GM12878 (cell line): ENCODE results near the gene CNTN2. TPM values are rescaled to one million over a fixed set of nuclear protein-coding genes. Genes with fewer than 3 reads are reported as not detected.
A peak's percentile ranks its signal among the peaks of the same experiment; 100 is the strongest.

Experiments used
- ATAC-seq: fragments of 200-7000 bp; cut with Tn5 transposase; 3 replicates; pipeline ENCODE4 v1.9.1; 2020; ENCODE audit warnings: mild to moderate bottlenecking, moderate library complexity
- BruUV-seq: library from RNA; stranded (reverse); fragments of 400-500 nt; replicated peaks from 2 replicates; lab custom pipeline; 2021; lab: Mats Ljungman, UMichigan
- CTCF ChIA-PET: fragments of 300-600 bp; sonication (Branson Sonifier 250); formaldehyde crosslinking; extraction: SDS; loops from one replicate; lab custom pipeline; 2021; ENCODE audit warnings: inconsistent platforms; lab: Yijun Ruan, JAX
- POLR2A ChIA-PET: fragments of 350-600 bp; formaldehyde crosslinking; extraction: SDS; loops from one replicate; lab custom pipeline; 2021; ENCODE audit warnings: inconsistent platforms; lab: Charles Lee
- RAD21 ChIA-PET: fragments of 300-600 bp; sonication (Branson Sonifier 250); formaldehyde crosslinking; loops from one replicate; lab custom pipeline; 2023; ENCODE audit warnings: antibody characterized with exemption; ENCODE audit not compliant: unreplicated experiment; lab: Charles Lee
- SMC1A ChIA-PET: fragments of 300-600 bp; sonication (Branson Sonifier 250); formaldehyde crosslinking; loops from one replicate; lab custom pipeline; 2023; ENCODE audit not compliant: unreplicated experiment, uncharacterized antibody; lab: Charles Lee
- DNase-seq: peaks from one replicate; pipeline ENCODE4 v3.0.0-alpha.2; 2011; ENCODE audit warnings: low read depth, low spot score
- FAIRE-seq: peaks from 3 replicates; lab custom pipeline; 2011; peaks lifted over from hg19 to GRCh38; lab: Jason Lieb, UNC
- H2AFZ ChIP-seq: 2 replicates; pipeline ENCODE4 v1.6.0; 2011; ENCODE audit warnings: low read depth, low read length, control low read depth; ENCODE audit not compliant: control insufficient read depth
- H3K27ac ChIP-seq: 2 replicates; pipeline ENCODE4 v1.5.1; 2011; ENCODE audit warnings: control low read depth; ENCODE audit not compliant: control insufficient read depth, insufficient read depth
- H3K27me3 ChIP-seq, 2 experiments: replicated peaks in 1 of 2; 2 replicates each; pipeline versions ENCODE4 v1.6.0 to v1.6.1; 2011; ENCODE audit warnings: low read length in 1 of 2; ENCODE audit not compliant: control insufficient read depth in 2 of 2, insufficient read depth in 2 of 2
- H3K36me3 ChIP-seq, 2 experiments: 2 replicates each; pipeline ENCODE4 v1.5.1; 2011; ENCODE audit warnings: low read length in 1 of 2; ENCODE audit not compliant: control insufficient read depth in 2 of 2, insufficient read depth in 2 of 2
- H3K4me1 ChIP-seq: 2 replicates; pipeline ENCODE4 v1.6.1; 2011; ENCODE audit warnings: mild to moderate bottlenecking, low read length, moderate library complexity, mixed read lengths; ENCODE audit not compliant: control insufficient read depth, insufficient read depth
- H3K4me2 ChIP-seq: 2 replicates; pipeline ENCODE4 v1.6.0; 2011; ENCODE audit warnings: control low read depth; ENCODE audit not compliant: control insufficient read depth, insufficient read depth
- H3K4me3 ChIP-seq: fragments of 200-600 bp; sonication (generic); 2 replicates; pipeline ENCODE4 v1.5.1; 2016
- H3K79me2 ChIP-seq: 2 replicates; pipeline ENCODE4 v1.6.0; 2011; ENCODE audit warnings: low read length; ENCODE audit not compliant: control insufficient read depth, insufficient read depth
- H3K9ac ChIP-seq: 2 replicates; pipeline ENCODE4 v1.8.0; 2011; ENCODE audit warnings: low read length, control low read depth, mixed read lengths; ENCODE audit not compliant: control insufficient read depth, insufficient read depth
- H3K9me3 ChIP-seq: replicated peaks from 3 replicates; pipeline ENCODE4 v1.5.1; 2011; ENCODE audit warnings: mild to moderate bottlenecking, low read length; ENCODE audit not compliant: control insufficient read depth, insufficient read depth
- H4K20me1 ChIP-seq: 2 replicates; pipeline ENCODE4 v1.6.0; 2011; ENCODE audit not compliant: control insufficient read depth, insufficient read depth
- ATF3 ChIP-seq: IDR thresholded peaks from 2 replicates; pipeline ENCODE4 v1.6.1; 2011; ENCODE audit warnings: low read depth, mild to moderate bottlenecking, low read length, moderate library complexity, borderline replicate concordance; ENCODE audit errors: extremely low read depth
- BCL11A ChIP-seq: IDR thresholded peaks from 2 replicates; pipeline ENCODE4 v1.6.1; 2011; ENCODE audit warnings: low read depth, low read length
- ETV6 ChIP-seq, 2 experiments: fragments of 450-650 bp in 1 of 2; IDR thresholded peaks in 1 of 2; conservative IDR thresholded peaks in 1 of 2; 2 replicates each; pipeline ENCODE4 v1.6.1; 2014; ENCODE audit warnings: antibody characterized with exemption in 1 of 2, borderline replicate concordance in 1 of 2, low read depth in 1 of 2, mild to moderate bottlenecking in 1 of 2, moderate library complexity in 1 of 2
- MTA2 ChIP-seq: fragments of 450-650 bp; IDR thresholded peaks from 2 replicates; pipeline ENCODE4 v1.6.1; 2016; ENCODE audit warnings: low read depth, mild to moderate bottlenecking, moderate library complexity
- NFYB ChIP-seq: IDR thresholded peaks from 2 replicates; pipeline ENCODE4 v1.6.1; 2011; ENCODE audit warnings: low read depth, mild to moderate bottlenecking, low read length, improper control_type of control experiment, moderate library complexity; ENCODE audit not compliant: insufficient read depth
- RAD51 ChIP-seq: fragments of 450-650 bp; IDR thresholded peaks from 2 replicates; pipeline ENCODE4 v1.6.1; 2016; ENCODE audit warnings: moderate library complexity, mild to moderate bottlenecking, inconsistent platforms
- RUNX3 ChIP-seq: IDR thresholded peaks from 2 replicates; pipeline ENCODE4 v1.6.1; 2012; ENCODE audit warnings: low read length, inconsistent platforms
- SPI1 ChIP-seq: IDR thresholded peaks from 2 replicates; pipeline ENCODE4 v1.6.1; 2011; ENCODE audit warnings: low read depth, mild to moderate bottlenecking, low read length, moderate library complexity, borderline replicate concordance; ENCODE audit not compliant: insufficient read depth
- ZNF24 ChIP-seq: fragments of 450-650 bp; IDR thresholded peaks from 2 replicates; pipeline ENCODE4 v1.6.1; 2017; ENCODE audit warnings: antibody characterized with exemption, mild to moderate bottlenecking
- ZZZ3 ChIP-seq: IDR thresholded peaks from 2 replicates; pipeline ENCODE4 v1.6.1; 2011; ENCODE audit warnings: low read depth; ENCODE audit not compliant: control insufficient read depth, insufficient read length
- in situ Hi-C: fragments of 300-500 bp; cut with MboI; formaldehyde crosslinking; loops from 9 replicates; pipeline ENCODE4 v1.14.3; 2018; ENCODE audit warnings: mixed read lengths
- intact Hi-C: fragments of 100-400 bp; cut with micrococcal nuclease; formaldehyde crosslinking; loops from one replicate; pipeline ENCODE4 v1.14.2; 2022; ENCODE audit not compliant: unreplicated experiment
- polyA plus RNA-seq, 11 experiments: library from polyadenylated mRNA; depleted of rRNA in 4 of 11; unstranded in 6 of 11; stranded (reverse) in 5 of 11; fragments of >200 nt; fragmentation: Nextera tagmentation in 4 of 11; fragmentation: Illumina TruSeq in 1 of 11; extraction: Ambion mirVana in 4 of 11; extraction: Trizol in 1 of 11; gene quantifications; 1 replicate in 1 of 11; 2 replicates in 10 of 11; pipeline versions ENCODE4 v1.2.1 to v1.2.3, GENCODE V29; 2011 to 2016; ENCODE audit warnings: inconsistent platforms in 2 of 11, missing spikeins in 2 of 11, low read depth in 1 of 11
- total RNA-seq, 4 experiments: library from RNA; depleted of rRNA in 3 of 4; stranded (reverse); fragments of >200 nt in 3 of 4; fragmentation: Illumina TruSeq in 1 of 4; extraction: Trizol in 1 of 4; gene quantifications; 2 replicates each; pipeline versions ENCODE4 v1.2.1 to v1.2.3, GENCODE V29; 2013 to 2021

CNTN2 gene
- total and polyA plus RNA-seq, 10 of the 15 experiments (the other 5 are each of a cell fraction or from before 2014, with no cell fraction given) = 0.03 TPM; not detected in 9

- no TSS peak for BruUV-seq
- ATAC-seq (peak; percentile 32), DNase-seq (no peak), FAIRE-seq (no peak)
- Histone ChIP-seq H3K4me3 (no peak overlapping the region), H3K36me3 (peaks cover 2 to 8% of the 10 kb centered on the region in 2 experiments; a peak in 3 of 4 replicates), H3K27me3 (no peaks in the 10 kb centered on the region), H3K27ac (no peak overlapping the region), H3K9me3 (no peaks in the 10 kb centered on the region), H3K79me2 (no peaks in the 10 kb centered on the region; the same call in 1 of the 2 replicates), H2AFZ (no peak overlapping the region), H4K20me1 (no peaks in the 10 kb centered on the region), H3K4me2 (no peak overlapping the region), H3K4me1 (no peaks in the 10 kb centered on the region), H3K9ac (no peak overlapping the region)
- intact Hi-C loops = no loop called here
- ChIA-PET POLR2A (interaction anchor here (1.0 kb wide), 1 partner anchor 10 kb away, joined by 4 read pairs; the partner anchor contains the start of gene RBBP5), SMC1A (interaction anchor here (0.8 kb wide), 1 partner anchor 142 kb away, joined by 3 read pairs; no protein-coding TSS in a partner anchor), RAD21 (interaction anchor here (1.7 kb wide), 1 partner anchor 49 kb away, joined by 5 read pairs; no protein-coding TSS in a partner anchor), CTCF (interaction anchor here (1.1 kb wide), 1 partner anchor 29 kb away, joined by 6 read pairs; no protein-coding TSS in a partner anchor)
- in situ Hi-C loops = no loop called here
- TF ChIP-seq SPI1 (peak; percentile 53; the same call in 1 of the 2 replicates), MTA2 (peak; percentile 95), ZNF24 (no peak), ETV6 (conservative IDR thresholded peaks at IDR 0.05 in 1 of 2, IDR thresholded peaks at IDR 0.05 in 1 of 2; ENCODE audit: borderline replicate concordance in 1 of 2, low read depth in 1 of 2) (no peak), RAD51 (peak; percentile 11; the same call in 1 of the 2 replicates), NFYB (no peak), ZZZ3 (no peak), BCL11A (peak; percentile 30; the same call in 1 of the 2 replicates), RUNX3 (peak; percentile 14; the same call in 1 of the 2 replicates), ATF3 (no peak)
These were observed 68.3 kb downstream of the CNTN2 start for GRCh38 chr1:205111354-205111753.
